ENCODE data around the gene PRDX5. TPM values are rescaled to one million over a fixed set of nuclear protein-coding genes. Genes with fewer than 3 reads are reported as not detected.

PRDX5 gene
- total RNA-seq, 1 experiment from 2014 or later, result 228 TPM

DNA sequence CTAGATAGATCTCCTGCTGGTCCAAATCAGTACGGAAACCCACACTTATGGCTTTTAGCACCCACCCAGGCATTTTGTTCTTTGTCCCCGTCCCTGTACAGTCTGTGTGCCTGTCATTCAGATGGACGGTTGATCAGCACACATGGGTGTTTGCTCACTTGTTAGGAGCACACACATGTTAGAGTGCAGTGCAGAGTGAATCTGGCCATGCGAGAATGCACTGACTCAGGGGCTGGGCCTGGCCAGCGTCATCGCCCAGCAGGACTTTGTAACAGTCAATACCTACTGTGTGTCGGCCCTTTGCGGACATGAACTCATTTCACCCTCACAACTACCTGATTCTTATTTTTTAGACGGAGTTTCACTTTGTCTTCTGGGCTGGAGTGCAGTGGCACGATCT is 44.4 kb downstream of the PRDX5 start:
- H4K5ac ChIP-seq (ENCODE audit: insufficient read length, low read depth, low read length), result no peak overlapping the region
- no peaks in the 10 kb centered on the region for H3K9me3 ChIP-seq (ENCODE audit: control insufficient read depth, low read depth, low read length)
- H2AK5ac ChIP-seq (ENCODE audit: insufficient read length, low read length), result no peak overlapping the region
- H3K9ac ChIP-seq (ENCODE audit: extremely low read depth, insufficient read length, low read length), result no peak overlapping the region
- no peak overlapping the region for H3K4me2 ChIP-seq (ENCODE audit: insufficient read depth, insufficient read length, low read length)
- H2BK5ac ChIP-seq (ENCODE audit: insufficient read length, low read length), result no peak overlapping the region
- no peaks in the 10 kb centered on the region for H3K9me3 Mint-ChIP-seq
- no peaks in the 10 kb centered on the region; the same call in 1 of the 2 replicates for H3K27me3 ChIP-seq (ENCODE audit: insufficient read depth, low read length)
- H3K79me1 ChIP-seq (ENCODE audit: insufficient read depth, low read depth, low read length, poor library complexity, severe bottlenecking), result no peaks in the 10 kb centered on the region
- H3K4me1 ChIP-seq (ENCODE audit: insufficient read depth, low read length), result peaks cover 2% of the 10 kb centered on the region; the same call in 1 of the 2 replicates
- H3T11ph ChIP-seq (ENCODE audit: low read length), result no peak overlapping the region
- H4K8ac ChIP-seq (replicated peaks; ENCODE audit: insufficient read length, low read depth, low read length), result no peak overlapping the region
- H2BK15ac ChIP-seq (ENCODE audit: low read depth, low read length), result no peak overlapping the region
- peaks cover 8 to 22% of the 10 kb centered on the region in 2 experiments for H3K4me1 Mint-ChIP-seq
- H3K14ac ChIP-seq (ENCODE audit: insufficient read depth, low read length), result no peak overlapping the region
- no peak for DNase-seq
- no peak overlapping the region for H3K27ac Mint-ChIP-seq
- H3K18ac ChIP-seq (ENCODE audit: insufficient read length, low read depth, low read length), result no peak overlapping the region
- no peak overlapping the region for H2BK20ac ChIP-seq (ENCODE audit: low read depth, low read length, poor library complexity, severe bottlenecking)
- no peaks in the 10 kb centered on the region for H3K27me3 Mint-ChIP-seq (ENCODE audit: low read depth)
- no peak for TF ChIP-seq CTCF (conservative IDR thresholded peaks at IDR 0.05)
- peaks cover 12% of the 10 kb centered on the region for H3K23me2 ChIP-seq (ENCODE audit: insufficient read length, low read depth, low read length, poor library complexity, severe bottlenecking)
- H3K4me3 Mint-ChIP-seq, result no peak overlapping the region; a peak in 1 of 5 replicates
- no peak overlapping the region for H3K56ac ChIP-seq (ENCODE audit: insufficient read length, low read depth, low read length)
- no peak overlapping the region for H2BK12ac ChIP-seq (ENCODE audit: insufficient read length, low read depth, low read length)
- H2BK120ac ChIP-seq (ENCODE audit: low read depth, low read length, poor library complexity, severe bottlenecking), result no peak overlapping the region
- H3K36me3 Mint-ChIP-seq (ENCODE audit: insufficient read depth in 1 of 3, low read depth in 3 of 3), result peaks cover 18 to 53% (median 42%) of the 10 kb centered on the region in 3 experiments
- no peak overlapping the region for H4K91ac ChIP-seq (ENCODE audit: insufficient read length, low read depth, low read length)
- peaks cover 2% of the 10 kb centered on the region for H4K20me1 ChIP-seq (ENCODE audit: control insufficient read depth, insufficient read depth, insufficient read length)
- no peak overlapping the region for H3K27ac ChIP-seq (ENCODE audit: insufficient read length, low read depth, low read length)
- no peak overlapping the region for H2AFZ ChIP-seq (ENCODE audit: low read length)
- no CpG with 5 or more reads among the region's 10 CpGs for WGBS (ENCODE audit: extremely low coverage, insufficient read length, low lambda C conversion rate)
- no peak overlapping the region for H3K23ac ChIP-seq (ENCODE audit: insufficient read length, low read depth, low read length)
- H3K4ac ChIP-seq (ENCODE audit: low read depth, low read length), result no peak overlapping the region
- H3K79me2 ChIP-seq (ENCODE audit: insufficient read depth, low read length), result no peaks in the 10 kb centered on the region
